GM23338 (cell line): Measurements from ENCODE around the gene SPI1. TPM values are rescaled to one million over a fixed set of nuclear protein-coding genes. Genes with fewer than 3 reads are reported as not detected.
A peak's percentile ranks its signal among the peaks of the same experiment; 100 is the strongest.

ENCODE experiments used
- ATAC-seq: fragments of 200-7000 bp; cut with Tn5 transposase; 3 replicates; pipeline ENCODE4 v1.9.1; 2020
- DNase-seq: peaks from one replicate; pipeline ENCODE4 v3.0.0-alpha.2; 2015; ENCODE audit warnings: low spot score
- H2AFZ ChIP-seq: fragments of 200-600 bp; sonication (generic); 2 replicates; pipeline ENCODE4 v1.8.0; 2016; ENCODE audit warnings: antibody characterized with exemption, mild to moderate bottlenecking, moderate library complexity
- H3F3A ChIP-seq: fragments of 200-600 bp; sonication (generic); replicated peaks from 2 replicates; pipeline ENCODE4 v1.8.0; 2017; ENCODE audit warnings: antibody characterized with exemption, mixed run types, low read depth
- H3K27ac ChIP-seq: fragments of 200-600 bp; sonication (generic); 2 replicates; pipeline ENCODE4 v1.6.1; 2016; ENCODE audit warnings: low read depth
- H3K27me3 ChIP-seq: fragments of 200-600 bp; sonication (generic); 2 replicates; pipeline ENCODE4 v1.8.0; 2016; ENCODE audit warnings: mild to moderate bottlenecking, mixed run types, moderate library complexity; ENCODE audit not compliant: insufficient read depth
- H3K36me3 ChIP-seq: fragments of 200-600 bp; sonication (generic); 2 replicates; pipeline ENCODE4 v1.8.0; 2016; ENCODE audit warnings: mild to moderate bottlenecking; ENCODE audit not compliant: insufficient read depth
- H3K4me1 ChIP-seq: fragments of 200-600 bp; sonication (generic); 2 replicates; pipeline ENCODE4 v1.8.0; 2016; ENCODE audit warnings: mild to moderate bottlenecking, moderate library complexity; ENCODE audit not compliant: insufficient read depth
- H3K4me2 ChIP-seq: fragments of 200-600 bp; sonication (generic); 2 replicates; pipeline ENCODE4 v1.7.1; 2017; ENCODE audit warnings: mixed run types
- H3K4me3 ChIP-seq: fragments of 200-600 bp; sonication (generic); 2 replicates; pipeline ENCODE4 v1.6.1; 2016; ENCODE audit warnings: mixed run types
- H3K79me2 ChIP-seq: fragments of 200-600 bp; sonication (generic); replicated peaks from 2 replicates; pipeline ENCODE4 v1.8.0; 2017; ENCODE audit warnings: mild to moderate bottlenecking; ENCODE audit not compliant: insufficient read depth
- H3K9me2 ChIP-seq: fragments of 200-600 bp; sonication (generic); 2 replicates; pipeline ENCODE4 v1.8.0; 2017; ENCODE audit not compliant: insufficient read depth
- H4K20me1 ChIP-seq: fragments of 200-600 bp; sonication (generic); replicated peaks from 2 replicates; pipeline ENCODE4 v1.8.0; 2017; ENCODE audit warnings: mild to moderate bottlenecking; ENCODE audit not compliant: insufficient read depth
- H3K27ac Mint-ChIP-seq: 2 replicates; pipeline ENCODE4 v1.8.0; 2020; ENCODE audit warnings: inconsistent platforms, mild to moderate bottlenecking, moderate library complexity, mixed read lengths
- H3K27me3 Mint-ChIP-seq: 3 replicates; pipeline ENCODE4 v1.8.0; 2022; ENCODE audit warnings: low read depth, mild to moderate bottlenecking, moderate library complexity, mixed read lengths, inconsistent platforms; ENCODE audit not compliant: insufficient read depth, poor library complexity
- H3K36me3 Mint-ChIP-seq: 3 replicates; pipeline ENCODE4 v1.8.0; 2021; ENCODE audit warnings: low read depth, mild to moderate bottlenecking, inconsistent platforms, moderate library complexity, mixed read lengths
- H3K4me1 Mint-ChIP-seq: 3 replicates; pipeline ENCODE4 v1.8.0; 2020; ENCODE audit warnings: mild to moderate bottlenecking, inconsistent platforms, mixed read lengths
- H3K4me3 Mint-ChIP-seq: 3 replicates; pipeline ENCODE4 v1.8.0; 2021; ENCODE audit warnings: moderate library complexity, mild to moderate bottlenecking, inconsistent platforms, mixed read lengths
- H3K9me3 Mint-ChIP-seq: 3 replicates; pipeline ENCODE4 v1.8.0; 2020; ENCODE audit warnings: moderate library complexity, mild to moderate bottlenecking, inconsistent platforms, mixed read lengths
- CREB1 ChIP-seq: fragments of 250-450 bp; sonication (Bioruptor Pico); IDR thresholded peaks from 2 replicates; pipeline ENCODE4 v1.5.0; 2020; ENCODE audit warnings: low read depth, mild to moderate bottlenecking, moderate library complexity
- EZH2 ChIP-seq: fragments of 200-600 bp; sonication (generic); IDR thresholded peaks from one replicate; pipeline ENCODE4 v1.8.0; 2017; ENCODE audit warnings: antibody characterized with exemption, mild to moderate bottlenecking, low read depth; ENCODE audit not compliant: unreplicated experiment
- EZH2phosphoT487 ChIP-seq: fragments of 200-600 bp; sonication (generic); IDR thresholded peaks from one replicate; pipeline ENCODE4 v1.8.1; 2018; ENCODE audit warnings: antibody characterized with exemption; ENCODE audit not compliant: unreplicated experiment
- NANOG ChIP-seq: IDR thresholded peaks from 2 replicates; pipeline ENCODE4 v1.6.1; 2016; ENCODE audit warnings: antibody characterized with exemption, borderline replicate concordance
- POLR2AphosphoS5 ChIP-seq: IDR thresholded peaks from 2 replicates; pipeline ENCODE4 v1.6.1; 2016; ENCODE audit warnings: antibody characterized with exemption, low read depth
- STAT1 ChIP-seq: IDR thresholded peaks from one replicate; pipeline ENCODE4 v1.6.1; 2016; ENCODE audit warnings: antibody characterized with exemption; ENCODE audit not compliant: unreplicated experiment
- ZNF114 ChIP-seq: fragments of 250-450 bp; sonication (Bioruptor Pico); IDR thresholded peaks from 2 replicates; pipeline ENCODE4 v1.5.0; 2020; ENCODE audit warnings: mild to moderate bottlenecking, moderate library complexity
- ZNF331 ChIP-seq: fragments of 250-450 bp; sonication (Bioruptor Pico); IDR thresholded peaks from 2 replicates; pipeline ENCODE4 v1.5.0; 2020; ENCODE audit warnings: low read depth, mild to moderate bottlenecking, moderate library complexity
- polyA plus RNA-seq: library from polyadenylated mRNA; unstranded; fragments of >200 nt; fragmentation: Nextera tagmentation; extraction: Ambion mirVana; gene quantifications from 2 replicates; pipeline ENCODE4 v1.2.1, GENCODE V29; 2016
- total RNA-seq: library from RNA; depleted of rRNA; stranded (reverse); fragments of >200 nt; shearing (Covaris generic); gene quantifications from 2 replicates; pipeline ENCODE4 v1.2.3, GENCODE V29; 2014
- TF ChIP-seq, protein P1 (sequence below): IDR thresholded peaks from 2 replicates; pipeline ENCODE4 v1.6.1; 2016; ENCODE audit warnings: antibody characterized with exemption
- TF ChIP-seq, protein P2 (sequence below), 2 experiments: fragments of 200-600 bp in 1 of 2; sonication (generic) in 1 of 2; conservative IDR thresholded peaks; 2 replicates each; pipeline versions ENCODE4 v1.5.1 to v1.6.1; 2016 to 2017; ENCODE audit warnings: antibody characterized with exemption in 2 of 2, low read depth in 2 of 2, mild to moderate bottlenecking in 2 of 2, moderate library complexity in 1 of 2
- TF ChIP-seq, protein P3 (sequence below): fragments of 250-450 bp; sonication (Bioruptor Pico); IDR thresholded peaks from 2 replicates; pipeline ENCODE4 v1.5.0; 2020; ENCODE audit warnings: mild to moderate bottlenecking, moderate library complexity
- TF ChIP-seq, protein P4 (sequence below): IDR thresholded peaks from one replicate; pipeline ENCODE4 v1.6.1; 2018; ENCODE audit warnings: antibody characterized with exemption; ENCODE audit not compliant: unreplicated experiment

The SPI1 gene
- total and polyA plus RNA-seq, 2 experiments from 2014 or later: 0.23 TPM; not detected in 1

DNA sequence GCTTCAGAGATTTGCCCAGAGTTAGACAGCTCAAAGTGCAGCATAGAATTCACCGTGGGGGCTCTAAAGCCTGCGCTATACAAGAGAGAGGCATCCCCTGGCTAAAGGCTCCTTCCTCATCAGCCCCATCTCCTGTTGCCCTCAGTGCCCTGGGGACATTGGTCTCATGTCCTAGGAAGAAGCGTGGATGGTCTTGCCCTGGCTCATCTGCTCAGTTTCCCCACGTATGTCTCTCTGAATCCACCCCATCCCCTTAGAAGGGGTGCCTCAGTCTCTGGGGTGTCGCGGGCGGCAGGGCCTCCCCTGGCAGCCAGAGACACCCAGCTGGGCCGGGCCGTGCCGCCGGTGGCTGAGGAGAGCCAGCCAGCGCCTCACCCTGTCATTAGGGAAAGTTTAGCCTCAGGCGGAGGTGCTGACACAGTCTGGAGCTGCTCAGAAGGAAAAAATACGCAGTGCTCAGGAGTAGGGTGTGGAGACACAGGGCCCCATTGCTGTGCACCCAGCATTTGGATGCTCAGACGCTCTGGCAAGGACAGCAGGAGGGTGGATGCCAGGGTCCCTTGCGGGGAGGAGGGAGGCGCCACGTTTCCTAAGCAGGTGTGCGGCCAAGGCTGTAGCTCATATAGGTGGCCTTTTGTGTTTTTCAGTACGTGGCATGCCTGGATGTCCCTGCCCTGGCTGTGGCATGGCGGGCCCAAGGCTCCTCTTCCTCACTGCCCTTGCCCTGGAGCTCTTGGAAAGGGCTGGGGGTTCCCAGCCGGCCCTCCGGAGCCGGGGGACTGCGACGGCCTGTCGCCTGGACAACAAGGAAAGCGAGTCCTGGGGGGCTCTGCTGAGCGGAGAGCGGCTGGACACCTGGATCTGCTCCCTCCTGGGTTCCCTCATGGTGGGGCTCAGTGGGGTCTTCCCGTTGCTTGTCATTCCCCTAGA lies 31.4 kb upstream of the SPI1 start:
- Histone ChIP-seq H3K4me1 (peaks cover 11% of the 10 kb centered on the region; the same call in 1 of the 2 replicates), H4K20me1 (no peaks in the 10 kb centered on the region; the same call in 1 of the 2 replicates), H3K27me3 (no peaks in the 10 kb centered on the region), H3K9me2 (no peaks in the 10 kb centered on the region), H3K4me2 (peak overlapping the region; percentile 97), H3K4me3 (peak overlapping the region; percentile 95; the same call in 1 of the 2 replicates), H3K27ac (no peak overlapping the region), H3K79me2 (no peaks in the 10 kb centered on the region), H2AFZ (no peak overlapping the region), H3F3A (peaks cover 12% of the 10 kb centered on the region), H3K36me3 (no peaks in the 10 kb centered on the region)
- H3K27ac Mint-ChIP-seq: no peak overlapping the region
- H3K9me3 Mint-ChIP-seq: no peaks in the 10 kb centered on the region
- H3K27me3 Mint-ChIP-seq: peaks cover 7% of the 10 kb centered on the region
- H3K4me3 Mint-ChIP-seq: peak overlapping the region; percentile 89
- H3K4me1 Mint-ChIP-seq: peaks cover 11% of the 10 kb centered on the region
- TF ChIP-seq EZH2: no peak
- no peak for TF ChIP-seq POLR2AphosphoS5
- TF ChIP-seq, protein P1, sequence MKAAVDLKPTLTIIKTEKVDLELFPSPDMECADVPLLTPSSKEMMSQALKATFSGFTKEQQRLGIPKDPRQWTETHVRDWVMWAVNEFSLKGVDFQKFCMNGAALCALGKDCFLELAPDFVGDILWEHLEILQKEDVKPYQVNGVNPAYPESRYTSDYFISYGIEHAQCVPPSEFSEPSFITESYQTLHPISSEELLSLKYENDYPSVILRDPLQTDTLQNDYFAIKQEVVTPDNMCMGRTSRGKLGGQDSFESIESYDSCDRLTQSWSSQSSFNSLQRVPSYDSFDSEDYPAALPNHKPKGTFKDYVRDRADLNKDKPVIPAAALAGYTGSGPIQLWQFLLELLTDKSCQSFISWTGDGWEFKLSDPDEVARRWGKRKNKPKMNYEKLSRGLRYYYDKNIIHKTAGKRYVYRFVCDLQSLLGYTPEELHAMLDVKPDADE: no peak
- no peak for TF ChIP-seq ZNF114 (CRISPR knock-in tag)
- TF ChIP-seq STAT1: no peak
- TF ChIP-seq NANOG: no peak
- TF ChIP-seq, protein P2, sequence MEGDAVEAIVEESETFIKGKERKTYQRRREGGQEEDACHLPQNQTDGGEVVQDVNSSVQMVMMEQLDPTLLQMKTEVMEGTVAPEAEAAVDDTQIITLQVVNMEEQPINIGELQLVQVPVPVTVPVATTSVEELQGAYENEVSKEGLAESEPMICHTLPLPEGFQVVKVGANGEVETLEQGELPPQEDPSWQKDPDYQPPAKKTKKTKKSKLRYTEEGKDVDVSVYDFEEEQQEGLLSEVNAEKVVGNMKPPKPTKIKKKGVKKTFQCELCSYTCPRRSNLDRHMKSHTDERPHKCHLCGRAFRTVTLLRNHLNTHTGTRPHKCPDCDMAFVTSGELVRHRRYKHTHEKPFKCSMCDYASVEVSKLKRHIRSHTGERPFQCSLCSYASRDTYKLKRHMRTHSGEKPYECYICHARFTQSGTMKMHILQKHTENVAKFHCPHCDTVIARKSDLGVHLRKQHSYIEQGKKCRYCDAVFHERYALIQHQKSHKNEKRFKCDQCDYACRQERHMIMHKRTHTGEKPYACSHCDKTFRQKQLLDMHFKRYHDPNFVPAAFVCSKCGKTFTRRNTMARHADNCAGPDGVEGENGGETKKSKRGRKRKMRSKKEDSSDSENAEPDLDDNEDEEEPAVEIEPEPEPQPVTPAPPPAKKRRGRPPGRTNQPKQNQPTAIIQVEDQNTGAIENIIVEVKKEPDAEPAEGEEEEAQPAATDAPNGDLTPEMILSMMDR (conservative IDR thresholded peaks at IDR 0.05; ENCODE audit: low read depth in 2 of 2): no peak
- TF ChIP-seq CREB1 (CRISPR knock-in tag): no peak
- TF ChIP-seq, protein P3, sequence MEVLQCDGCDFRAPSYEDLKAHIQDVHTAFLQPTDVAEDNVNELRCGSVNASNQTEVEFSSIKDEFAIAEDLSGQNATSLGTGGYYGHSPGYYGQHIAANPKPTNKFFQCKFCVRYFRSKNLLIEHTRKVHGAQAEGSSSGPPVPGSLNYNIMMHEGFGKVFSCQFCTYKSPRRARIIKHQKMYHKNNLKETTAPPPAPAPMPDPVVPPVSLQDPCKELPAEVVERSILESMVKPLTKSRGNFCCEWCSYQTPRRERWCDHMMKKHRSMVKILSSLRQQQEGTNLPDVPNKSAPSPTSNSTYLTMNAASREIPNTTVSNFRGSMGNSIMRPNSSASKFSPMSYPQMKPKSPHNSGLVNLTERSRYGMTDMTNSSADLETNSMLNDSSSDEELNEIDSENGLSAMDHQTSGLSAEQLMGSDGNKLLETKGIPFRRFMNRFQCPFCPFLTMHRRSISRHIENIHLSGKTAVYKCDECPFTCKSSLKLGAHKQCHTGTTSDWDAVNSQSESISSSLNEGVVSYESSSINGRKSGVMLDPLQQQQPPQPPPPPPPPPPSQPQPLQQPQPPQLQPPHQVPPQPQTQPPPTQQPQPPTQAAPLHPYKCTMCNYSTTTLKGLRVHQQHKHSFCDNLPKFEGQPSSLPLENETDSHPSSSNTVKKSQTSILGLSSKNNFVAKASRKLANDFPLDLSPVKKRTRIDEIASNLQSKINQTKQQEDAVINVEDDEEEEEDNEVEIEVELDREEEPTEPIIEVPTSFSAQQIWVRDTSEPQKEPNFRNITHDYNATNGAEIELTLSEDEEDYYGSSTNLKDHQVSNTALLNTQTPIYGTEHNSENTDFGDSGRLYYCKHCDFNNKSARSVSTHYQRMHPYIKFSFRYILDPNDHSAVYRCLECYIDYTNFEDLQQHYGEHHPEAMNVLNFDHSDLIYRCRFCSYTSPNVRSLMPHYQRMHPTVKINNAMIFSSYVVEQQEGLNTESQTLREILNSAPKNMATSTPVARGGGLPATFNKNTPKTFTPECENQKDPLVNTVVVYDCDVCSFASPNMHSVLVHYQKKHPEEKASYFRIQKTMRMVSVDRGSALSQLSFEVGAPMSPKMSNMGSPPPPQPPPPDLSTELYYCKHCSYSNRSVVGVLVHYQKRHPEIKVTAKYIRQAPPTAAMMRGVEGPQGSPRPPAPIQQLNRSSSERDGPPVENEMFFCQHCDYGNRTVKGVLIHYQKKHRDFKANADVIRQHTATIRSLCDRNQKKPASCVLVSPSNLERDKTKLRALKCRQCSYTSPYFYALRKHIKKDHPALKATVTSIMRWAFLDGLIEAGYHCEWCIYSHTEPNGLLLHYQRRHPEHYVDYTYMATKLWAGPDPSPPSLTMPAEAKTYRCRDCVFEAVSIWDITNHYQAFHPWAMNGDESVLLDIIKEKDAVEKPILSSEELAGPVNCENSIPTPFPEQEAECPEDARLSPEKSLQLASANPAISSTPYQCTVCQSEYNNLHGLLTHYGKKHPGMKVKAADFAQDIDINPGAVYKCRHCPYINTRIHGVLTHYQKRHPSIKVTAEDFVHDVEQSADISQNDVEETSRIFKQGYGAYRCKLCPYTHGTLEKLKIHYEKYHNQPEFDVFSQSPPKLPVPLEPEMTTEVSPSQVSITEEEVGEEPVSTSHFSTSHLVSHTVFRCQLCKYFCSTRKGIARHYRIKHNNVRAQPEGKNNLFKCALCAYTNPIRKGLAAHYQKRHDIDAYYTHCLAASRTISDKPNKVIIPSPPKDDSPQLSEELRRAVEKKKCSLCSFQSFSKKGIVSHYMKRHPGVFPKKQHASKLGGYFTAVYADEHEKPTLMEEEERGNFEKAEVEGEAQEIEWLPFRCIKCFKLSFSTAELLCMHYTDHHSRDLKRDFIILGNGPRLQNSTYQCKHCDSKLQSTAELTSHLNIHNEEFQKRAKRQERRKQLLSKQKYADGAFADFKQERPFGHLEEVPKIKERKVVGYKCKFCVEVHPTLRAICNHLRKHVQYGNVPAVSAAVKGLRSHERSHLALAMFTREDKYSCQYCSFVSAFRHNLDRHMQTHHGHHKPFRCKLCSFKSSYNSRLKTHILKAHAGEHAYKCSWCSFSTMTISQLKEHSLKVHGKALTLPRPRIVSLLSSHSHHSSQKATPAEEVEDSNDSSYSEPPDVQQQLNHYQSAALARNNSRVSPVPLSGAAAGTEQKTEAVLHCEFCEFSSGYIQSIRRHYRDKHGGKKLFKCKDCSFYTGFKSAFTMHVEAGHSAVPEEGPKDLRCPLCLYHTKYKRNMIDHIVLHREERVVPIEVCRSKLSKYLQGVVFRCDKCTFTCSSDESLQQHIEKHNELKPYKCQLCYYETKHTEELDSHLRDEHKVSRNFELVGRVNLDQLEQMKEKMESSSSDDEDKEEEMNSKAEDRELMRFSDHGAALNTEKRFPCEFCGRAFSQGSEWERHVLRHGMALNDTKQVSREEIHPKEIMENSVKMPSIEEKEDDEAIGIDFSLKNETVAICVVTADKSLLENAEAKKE: no peak
- TF ChIP-seq, protein P4, sequence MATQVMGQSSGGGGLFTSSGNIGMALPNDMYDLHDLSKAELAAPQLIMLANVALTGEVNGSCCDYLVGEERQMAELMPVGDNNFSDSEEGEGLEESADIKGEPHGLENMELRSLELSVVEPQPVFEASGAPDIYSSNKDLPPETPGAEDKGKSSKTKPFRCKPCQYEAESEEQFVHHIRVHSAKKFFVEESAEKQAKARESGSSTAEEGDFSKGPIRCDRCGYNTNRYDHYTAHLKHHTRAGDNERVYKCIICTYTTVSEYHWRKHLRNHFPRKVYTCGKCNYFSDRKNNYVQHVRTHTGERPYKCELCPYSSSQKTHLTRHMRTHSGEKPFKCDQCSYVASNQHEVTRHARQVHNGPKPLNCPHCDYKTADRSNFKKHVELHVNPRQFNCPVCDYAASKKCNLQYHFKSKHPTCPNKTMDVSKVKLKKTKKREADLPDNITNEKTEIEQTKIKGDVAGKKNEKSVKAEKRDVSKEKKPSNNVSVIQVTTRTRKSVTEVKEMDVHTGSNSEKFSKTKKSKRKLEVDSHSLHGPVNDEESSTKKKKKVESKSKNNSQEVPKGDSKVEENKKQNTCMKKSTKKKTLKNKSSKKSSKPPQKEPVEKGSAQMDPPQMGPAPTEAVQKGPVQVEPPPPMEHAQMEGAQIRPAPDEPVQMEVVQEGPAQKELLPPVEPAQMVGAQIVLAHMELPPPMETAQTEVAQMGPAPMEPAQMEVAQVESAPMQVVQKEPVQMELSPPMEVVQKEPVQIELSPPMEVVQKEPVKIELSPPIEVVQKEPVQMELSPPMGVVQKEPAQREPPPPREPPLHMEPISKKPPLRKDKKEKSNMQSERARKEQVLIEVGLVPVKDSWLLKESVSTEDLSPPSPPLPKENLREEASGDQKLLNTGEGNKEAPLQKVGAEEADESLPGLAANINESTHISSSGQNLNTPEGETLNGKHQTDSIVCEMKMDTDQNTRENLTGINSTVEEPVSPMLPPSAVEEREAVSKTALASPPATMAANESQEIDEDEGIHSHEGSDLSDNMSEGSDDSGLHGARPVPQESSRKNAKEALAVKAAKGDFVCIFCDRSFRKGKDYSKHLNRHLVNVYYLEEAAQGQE: no peak
- no peak for TF ChIP-seq ZNF331 (CRISPR knock-in tag)
- TF ChIP-seq EZH2phosphoT487: no peak
- no peak for DNase-seq
- H3K36me3 Mint-ChIP-seq: peaks cover 8% of the 10 kb centered on the region; the same call in 2 of the 3 replicates
- no peak for ATAC-seq
